WTC11 (cell line): ENCODE results near the gene RNF133. TPM values are rescaled to one million over a fixed set of nuclear protein-coding genes. Genes with fewer than 3 reads are reported as not detected.

Source experiments
- ATAC-seq: fragments of 200-7000 bp; cut with Tn5 transposase; 2 replicates; pipeline ENCODE4 v1.10.0; 2021; ENCODE audit warnings: mild to moderate bottlenecking, moderate library complexity
- CTCF ChIA-PET: fragments of 300-600 bp; sonication (Branson Sonifier 250); formaldehyde crosslinking; loops from one replicate; lab custom pipeline; 2021; ENCODE audit warnings: antibody characterized with exemption; lab: Charles Lee
- POLR2A ChIA-PET: fragments of 350-600 bp; sonication (Branson Sonifier 250); formaldehyde crosslinking; loops from one replicate; lab custom pipeline; 2021; ENCODE audit warnings: antibody characterized with exemption; lab: Charles Lee
- DNase-seq: peaks from one replicate; pipeline ENCODE4 v3.0.0; 2021; ENCODE audit warnings: low spot score
- H3K27ac Mint-ChIP-seq: 2 replicates; pipeline ENCODE4 v1.8.0; 2021; ENCODE audit warnings: mixed read lengths
- H3K27me3 Mint-ChIP-seq: 2 replicates; pipeline ENCODE4 v1.8.0; 2021; ENCODE audit warnings: low read depth, mild to moderate bottlenecking, moderate library complexity, mixed read lengths
- H3K36me3 Mint-ChIP-seq: 2 replicates; pipeline ENCODE4 v1.8.0; 2021; ENCODE audit warnings: mixed read lengths
- H3K4me1 Mint-ChIP-seq: 2 replicates; pipeline ENCODE4 v1.8.0; 2022; ENCODE audit warnings: mixed read lengths
- H3K4me3 Mint-ChIP-seq: 2 replicates; pipeline ENCODE4 v1.8.0; 2021; ENCODE audit warnings: mild to moderate bottlenecking, moderate library complexity, mixed read lengths
- H3K9me3 Mint-ChIP-seq: 2 replicates; pipeline ENCODE4 v1.8.0; 2021; ENCODE audit warnings: mixed read lengths
- ARID4B ChIP-seq: sonication (generic); formaldehyde crosslinking; IDR thresholded peaks from 2 replicates; pipeline ENCODE4 v1.8.0; 2023; ENCODE audit warnings: missing genetic modification reagents, mild to moderate bottlenecking, borderline replicate concordance
- ATF2 ChIP-seq: sonication (generic); formaldehyde crosslinking; IDR thresholded peaks from 2 replicates; pipeline ENCODE4 v1.8.1; 2022; ENCODE audit warnings: low read depth, missing genetic modification reagents, borderline replicate concordance
- ATF6 ChIP-seq: sonication (generic); formaldehyde crosslinking; IDR thresholded peaks from 2 replicates; pipeline ENCODE4 v1.8.1; 2023; ENCODE audit warnings: mild to moderate bottlenecking, missing genetic modification reagents
- CDX4 ChIP-seq: fragments of 250-450 bp; sonication (Bioruptor Pico); IDR thresholded peaks from 2 replicates; pipeline ENCODE4 v1.9.0; 2021; ENCODE audit warnings: moderate library complexity, mild to moderate bottlenecking, inconsistent platforms, borderline replicate concordance
- E2F5 ChIP-seq: sonication (generic); formaldehyde crosslinking; IDR thresholded peaks from 2 replicates; pipeline ENCODE4 v1.8.1; 2022; ENCODE audit warnings: mild to moderate bottlenecking, moderate library complexity, missing genetic modification reagents
- HMGA2 ChIP-seq: fragments of 250-450 bp; sonication (Bioruptor Pico); IDR thresholded peaks from 2 replicates; pipeline ENCODE4 v1.4.0; 2021; ENCODE audit warnings: mild to moderate bottlenecking, moderate library complexity
- JAZF1 ChIP-seq: fragments of 250-450 bp; sonication (Bioruptor Pico); IDR thresholded peaks from 2 replicates; pipeline ENCODE4 v1.9.0; 2021; ENCODE audit warnings: moderate library complexity, mild to moderate bottlenecking, inconsistent platforms
- NR1H2 ChIP-seq: sonication (generic); formaldehyde crosslinking; IDR thresholded peaks from 2 replicates; pipeline ENCODE4 v1.9.0; 2021; ENCODE audit warnings: mild to moderate bottlenecking, moderate library complexity, missing genetic modification reagents
- RELA ChIP-seq: sonication (generic); formaldehyde crosslinking; IDR thresholded peaks from 2 replicates; pipeline ENCODE4 v1.8.1; 2022; ENCODE audit warnings: missing genetic modification reagents, mild to moderate bottlenecking, borderline replicate concordance
- SP1 ChIP-seq: sonication (generic); formaldehyde crosslinking; conservative IDR thresholded peaks from 2 replicates; pipeline ENCODE4 v1.8.1; 2022; ENCODE audit warnings: missing genetic modification reagents
- USF2 ChIP-seq: sonication (generic); formaldehyde crosslinking; IDR thresholded peaks from 2 replicates; pipeline ENCODE4 v1.8.1; 2023; ENCODE audit warnings: mild to moderate bottlenecking, missing genetic modification reagents, moderate library complexity
- ZBTB21 ChIP-seq: sonication (generic); formaldehyde crosslinking; IDR thresholded peaks from 2 replicates; pipeline ENCODE4 v1.8.1; 2023; ENCODE audit warnings: mild to moderate bottlenecking, missing genetic modification reagents, borderline replicate concordance
- ZBTB43 ChIP-seq: sonication (generic); formaldehyde crosslinking; IDR thresholded peaks from 2 replicates; pipeline ENCODE4 v1.8.1; 2023; ENCODE audit warnings: mild to moderate bottlenecking, missing genetic modification reagents
- ZNF232 ChIP-seq: sonication (generic); formaldehyde crosslinking; IDR thresholded peaks from 2 replicates; pipeline ENCODE4 v1.8.0; 2022; ENCODE audit warnings: mild to moderate bottlenecking, missing genetic modification reagents
- ZNF263 ChIP-seq: sonication (generic); formaldehyde crosslinking; IDR thresholded peaks from 2 replicates; pipeline ENCODE4 v1.8.1; 2022; ENCODE audit warnings: low read depth, mild to moderate bottlenecking, moderate library complexity, missing genetic modification reagents
- ZNF423 ChIP-seq: fragments of 250-450 bp; sonication (Bioruptor Pico); IDR thresholded peaks from 2 replicates; pipeline ENCODE4 v2.1.2; 2022; ENCODE audit warnings: mild to moderate bottlenecking, moderate library complexity
- total RNA-seq: library from RNA; stranded (reverse); gene quantifications from 3 replicates; pipeline ENCODE4 v1.2.3, GENCODE V29; 2021

Gene RNF133
- total RNA-seq, 1 experiment from 2014 or later: 0.15 TPM

GRCh38 chr7:122743211-122743610, 44.3 kb upstream of the RNF133 start:
- TF ChIP-seq ARID4B (CRISPR knock-in tag) (no peak), E2F5 (no peak)
- no peak for DNase-seq
- Mint-ChIP-seq H3K9me3 (no peaks in the 10 kb centered on the region), H3K4me3 (no peak overlapping the region), H3K4me1 (peaks cover 62% of the 10 kb centered on the region), H3K36me3 (no peaks in the 10 kb centered on the region), H3K27ac (0 out of 2 replicates have a peak overlapping the region, but pooled peaks have one; percentile 46), H3K27me3 (no peaks in the 10 kb centered on the region)
- ATAC-seq: peak; percentile 71
- CTCF ChIA-PET: no interaction called here
- POLR2A ChIA-PET: interaction anchor here (0.6 kb wide), 1 partner anchor 25 kb away, joined by 7 read pairs; no protein-coding TSS in a partner anchor

- TF ChIP-seq HMGA2 (CRISPR knock-in tag) (no peak), ZNF263 (CRISPR knock-in tag) (no peak), CDX4 (CRISPR knock-in tag) (no peak)
- no peak for DNase-seq
- H3K4me1 Mint-ChIP-seq: peaks cover 70% of the 10 kb centered on the region
- H3K27me3 Mint-ChIP-seq: no peaks in the 10 kb centered on the region
- CTCF ChIA-PET: interaction anchor here (1.3 kb wide), 1 partner anchor 64 kb away, joined by 6 read pairs; no protein-coding TSS in a partner anchor
- POLR2A ChIA-PET: interaction anchor here (0.7 kb wide), 1 partner anchor 64 kb away, joined by 8 read pairs; no protein-coding TSS in a partner anchor
- peaks cover 2% of the 10 kb centered on the region; the same call in 1 of the 2 replicates for H3K36me3 Mint-ChIP-seq
- H3K4me3 Mint-ChIP-seq: peak overlapping the region; percentile 24; the same call in 1 of the 2 replicates
- H3K9me3 Mint-ChIP-seq: no peaks in the 10 kb centered on the region
- peak; percentile 33 for ATAC-seq
- peak overlapping the region; percentile 82 for H3K27ac Mint-ChIP-seq
Observed at GRCh38 chr7:122738947-122739346, 40.0 kb upstream of the RNF133 start.

GRCh38 chr7:122736183-122736582, 37.3 kb upstream of the RNF133 start:
- Mint-ChIP-seq H3K27ac (peak overlapping the region; percentile 97), H3K4me1 (peaks cover 58% of the 10 kb centered on the region), H3K27me3 (no peaks in the 10 kb centered on the region), H3K36me3 (peaks cover 9% of the 10 kb centered on the region; the same call in 1 of the 2 replicates), H3K9me3 (peaks cover 7% of the 10 kb centered on the region), H3K4me3 (peak overlapping the region; percentile 44)
- ChIA-PET CTCF (interaction anchor here (1.4 kb wide), 1 partner anchor 67 kb away, joined by 8 read pairs; no protein-coding TSS in a partner anchor), POLR2A (no interaction called here)
- ATAC-seq (peak; percentile 47; the same call in 1 of the 2 replicates), DNase-seq (no peak)
- TF ChIP-seq E2F5 (no peak), ATF2 (CRISPR knock-in tag) (no peak), JAZF1 (CRISPR knock-in tag) (no peak), ZBTB21 (CRISPR knock-in tag) (no peak), USF2 (no peak), ATF6 (CRISPR knock-in tag) (no peak), SP1 (no peak), ZNF232 (CRISPR knock-in tag) (no peak), NR1H2 (CRISPR knock-in tag) (no peak), ZBTB43 (CRISPR knock-in tag) (no peak), RELA (no peak), ZNF423 (CRISPR knock-in tag) (no peak)
